DND-41 (cell line): Measurements from ENCODE around the gene ACAA1.

Experiments used
- ATAC-seq: fragments of 200-7000 bp; cut with Tn5 transposase; 3 replicates; pipeline ENCODE4 v1.9.1; 2021; ENCODE audit warnings: low read depth; ENCODE audit not compliant: insufficient read depth
- DNase-seq: peaks from one replicate; pipeline ENCODE4 v3.0.0-alpha.2; 2020
- H2AFZ ChIP-seq: 2 replicates; pipeline ENCODE4 v1.6.0; 2012; ENCODE audit warnings: low read depth, low read length
- H3K27ac ChIP-seq: 2 replicates; pipeline ENCODE4 v1.5.1; 2012; ENCODE audit warnings: low read length, inconsistent platforms
- H3K27me3 ChIP-seq: fragments of 200-600 bp; sonication (generic); 2 replicates; pipeline ENCODE4 v1.6.0; 2012; ENCODE audit warnings: low read length, mild to moderate bottlenecking, inconsistent platforms; ENCODE audit not compliant: insufficient read depth, poor library complexity
- H3K36me3 ChIP-seq: 2 replicates; pipeline ENCODE4 v1.5.1; 2012; ENCODE audit warnings: low read length, inconsistent platforms; ENCODE audit not compliant: insufficient read depth
- H3K4me1 ChIP-seq: 2 replicates; pipeline ENCODE4 v1.5.1; 2012; ENCODE audit warnings: mild to moderate bottlenecking, low read length; ENCODE audit not compliant: insufficient read depth
- H3K4me2 ChIP-seq: 2 replicates; pipeline ENCODE4 v1.6.0; 2012; ENCODE audit warnings: mild to moderate bottlenecking, moderate library complexity, low read length, inconsistent platforms; ENCODE audit not compliant: insufficient read depth
- H3K4me3 ChIP-seq, 2 experiments: fragments of 200-600 bp in 1 of 2; shearing (Covaris generic) in 1 of 2; 2 replicates each; pipeline ENCODE4 v1.5.1; 2012 to 2016; ENCODE audit warnings: inconsistent platforms in 2 of 2, low read length in 2 of 2, mild to moderate bottlenecking in 2 of 2, low read depth in 1 of 2, moderate library complexity in 1 of 2
- H3K79me2 ChIP-seq: 2 replicates; pipeline ENCODE4 v1.6.0; 2012; ENCODE audit warnings: low read length, inconsistent platforms; ENCODE audit not compliant: insufficient read depth
- H3K9ac ChIP-seq: 2 replicates; pipeline ENCODE4 v1.6.0; 2012; ENCODE audit warnings: low read depth, mild to moderate bottlenecking, inconsistent platforms, low read length, moderate library complexity
- H3K9me3 ChIP-seq: 2 replicates; pipeline ENCODE4 v1.5.1; 2012; ENCODE audit warnings: low read length, moderate library complexity, mild to moderate bottlenecking, inconsistent platforms; ENCODE audit not compliant: insufficient read depth, severe bottlenecking
- H4K20me1 ChIP-seq: 2 replicates; pipeline ENCODE4 v1.6.0; 2012; ENCODE audit warnings: low read length; ENCODE audit not compliant: insufficient read depth
- EZH2 ChIP-seq: IDR thresholded peaks from 3 replicates; pipeline ENCODE4 v1.6.1; 2012; ENCODE audit warnings: borderline replicate concordance, low read depth, mild to moderate bottlenecking, moderate library complexity, low read length, inconsistent platforms; ENCODE audit not compliant: severe bottlenecking
- TF ChIP-seq, protein P1 (sequence below): IDR thresholded peaks from 2 replicates; pipeline ENCODE4 v1.5.1; 2012; ENCODE audit warnings: borderline replicate concordance, low read length, moderate library complexity, mild to moderate bottlenecking; ENCODE audit not compliant: poor library complexity, severe bottlenecking; ENCODE audit errors: extremely low read depth

The ACAA1 gene

DNA sequence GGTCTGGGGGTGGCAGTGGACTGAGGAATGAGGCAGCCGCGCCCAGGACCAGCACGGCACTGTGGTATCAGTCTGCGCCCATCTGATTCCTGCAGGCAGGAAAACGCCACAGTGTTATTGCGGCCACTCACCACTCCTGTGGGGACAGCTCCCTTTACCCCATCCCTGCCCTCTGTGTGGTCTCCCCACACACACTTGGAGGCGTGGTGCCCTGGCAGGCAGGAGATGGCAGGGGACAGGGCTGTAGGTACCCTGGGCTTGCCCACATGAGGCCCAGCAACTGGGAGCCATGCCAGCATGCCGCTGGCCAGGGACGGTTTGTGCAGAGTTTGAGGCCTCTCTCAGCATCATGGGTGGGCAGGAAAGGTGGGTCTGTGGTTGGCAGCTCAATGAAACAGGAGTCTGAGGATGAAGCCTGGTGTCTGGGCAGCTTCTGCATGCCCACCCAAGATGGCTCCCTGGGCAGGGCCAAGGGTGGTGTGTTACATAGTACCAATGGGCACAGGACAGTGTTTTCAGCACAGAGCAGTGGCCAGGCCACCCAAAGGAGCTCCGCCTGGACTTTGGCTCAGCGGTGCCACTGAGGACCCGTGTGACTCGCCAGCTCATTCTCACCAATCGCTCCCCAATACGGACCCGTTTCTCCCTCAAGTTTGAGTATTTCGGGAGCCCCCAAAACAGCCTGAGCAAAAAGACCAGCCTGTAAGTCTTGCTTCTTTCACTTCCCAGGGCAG, 27.2 kb downstream of the ACAA1 start:
- H3K36me3 ChIP-seq, result no peaks in the 10 kb centered on the region
- peaks cover 2% of the 10 kb centered on the region for H3K9me3 ChIP-seq
- H3K27ac ChIP-seq, result no peak overlapping the region
- H2AFZ ChIP-seq, result no peak overlapping the region
- no peak overlapping the region for H3K9ac ChIP-seq
- ATAC-seq (no peak), DNase-seq (no peak)
- no peaks in the 10 kb centered on the region for H3K4me1 ChIP-seq
- no peak overlapping the region for H3K4me2 ChIP-seq
- TF ChIP-seq, protein P1, sequence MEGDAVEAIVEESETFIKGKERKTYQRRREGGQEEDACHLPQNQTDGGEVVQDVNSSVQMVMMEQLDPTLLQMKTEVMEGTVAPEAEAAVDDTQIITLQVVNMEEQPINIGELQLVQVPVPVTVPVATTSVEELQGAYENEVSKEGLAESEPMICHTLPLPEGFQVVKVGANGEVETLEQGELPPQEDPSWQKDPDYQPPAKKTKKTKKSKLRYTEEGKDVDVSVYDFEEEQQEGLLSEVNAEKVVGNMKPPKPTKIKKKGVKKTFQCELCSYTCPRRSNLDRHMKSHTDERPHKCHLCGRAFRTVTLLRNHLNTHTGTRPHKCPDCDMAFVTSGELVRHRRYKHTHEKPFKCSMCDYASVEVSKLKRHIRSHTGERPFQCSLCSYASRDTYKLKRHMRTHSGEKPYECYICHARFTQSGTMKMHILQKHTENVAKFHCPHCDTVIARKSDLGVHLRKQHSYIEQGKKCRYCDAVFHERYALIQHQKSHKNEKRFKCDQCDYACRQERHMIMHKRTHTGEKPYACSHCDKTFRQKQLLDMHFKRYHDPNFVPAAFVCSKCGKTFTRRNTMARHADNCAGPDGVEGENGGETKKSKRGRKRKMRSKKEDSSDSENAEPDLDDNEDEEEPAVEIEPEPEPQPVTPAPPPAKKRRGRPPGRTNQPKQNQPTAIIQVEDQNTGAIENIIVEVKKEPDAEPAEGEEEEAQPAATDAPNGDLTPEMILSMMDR, result no peak
- no peak for TF ChIP-seq EZH2
- no peak overlapping the region for H3K4me3 ChIP-seq
- no peaks in the 10 kb centered on the region for H4K20me1 ChIP-seq
- no peaks in the 10 kb centered on the region for H3K79me2 ChIP-seq
- no peaks in the 10 kb centered on the region for H3K27me3 ChIP-seq

DNA sequence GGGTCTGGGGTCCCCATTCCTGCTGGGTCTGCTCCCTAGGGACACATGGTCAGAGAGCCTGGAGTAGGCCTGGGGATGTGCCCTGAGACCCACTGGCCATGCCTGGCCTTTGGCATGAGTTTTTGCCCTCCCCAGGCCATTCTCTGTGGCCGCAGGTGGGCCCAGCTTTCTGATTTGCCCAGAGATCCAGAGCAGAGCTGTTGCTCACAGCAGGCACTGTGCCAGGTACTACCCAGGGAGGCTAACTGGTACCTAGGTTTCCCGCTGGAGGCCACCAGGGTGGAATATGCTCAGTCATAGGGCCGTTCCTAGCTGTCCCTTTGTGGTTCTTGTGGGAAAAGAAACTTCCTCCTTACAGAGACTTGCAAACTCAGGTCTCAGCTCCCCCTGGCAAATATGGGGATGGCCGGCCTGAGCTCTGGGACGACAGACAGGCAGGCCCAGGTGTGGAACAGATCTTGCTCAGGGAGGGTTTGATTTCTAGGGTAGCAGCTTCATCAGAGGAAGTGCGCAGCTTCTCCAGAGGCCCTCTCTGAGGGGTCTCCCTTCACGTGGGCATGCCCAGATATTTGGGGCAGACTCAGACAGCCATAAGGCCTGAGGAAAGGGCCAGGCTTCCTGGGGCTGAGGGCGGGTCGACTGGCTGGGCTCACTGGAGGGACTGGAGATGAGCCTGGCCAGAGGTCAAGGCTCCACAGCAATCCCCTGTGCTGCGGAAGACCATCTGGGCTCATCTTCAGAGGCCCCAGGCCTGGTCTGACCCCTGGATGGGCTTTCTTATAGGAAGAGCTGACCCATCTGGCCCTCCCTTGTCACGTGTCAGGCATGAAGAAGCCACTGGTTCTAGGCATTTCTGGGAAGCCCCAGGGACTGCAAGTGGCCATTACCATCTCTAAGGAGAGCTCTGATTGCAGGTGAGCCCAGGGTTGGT, 28.0 kb downstream of the ACAA1 start:
- no peaks in the 10 kb centered on the region for H4K20me1 ChIP-seq
- ATAC-seq (no peak), DNase-seq (no peak)
- no peak for TF ChIP-seq EZH2
- TF ChIP-seq, protein P1, result no peak
- no peaks in the 10 kb centered on the region for H3K27me3 ChIP-seq
- H3K4me3 ChIP-seq, result no peak overlapping the region
- H3K9ac ChIP-seq, result no peak overlapping the region
- H3K27ac ChIP-seq, result no peak overlapping the region
- no peaks in the 10 kb centered on the region for H3K36me3 ChIP-seq
- H3K4me2 ChIP-seq, result no peak overlapping the region
- no peaks in the 10 kb centered on the region for H3K4me1 ChIP-seq
- H2AFZ ChIP-seq, result no peak overlapping the region
- H3K9me3 ChIP-seq, result peaks cover 2% of the 10 kb centered on the region
- no peaks in the 10 kb centered on the region for H3K79me2 ChIP-seq

DNA sequence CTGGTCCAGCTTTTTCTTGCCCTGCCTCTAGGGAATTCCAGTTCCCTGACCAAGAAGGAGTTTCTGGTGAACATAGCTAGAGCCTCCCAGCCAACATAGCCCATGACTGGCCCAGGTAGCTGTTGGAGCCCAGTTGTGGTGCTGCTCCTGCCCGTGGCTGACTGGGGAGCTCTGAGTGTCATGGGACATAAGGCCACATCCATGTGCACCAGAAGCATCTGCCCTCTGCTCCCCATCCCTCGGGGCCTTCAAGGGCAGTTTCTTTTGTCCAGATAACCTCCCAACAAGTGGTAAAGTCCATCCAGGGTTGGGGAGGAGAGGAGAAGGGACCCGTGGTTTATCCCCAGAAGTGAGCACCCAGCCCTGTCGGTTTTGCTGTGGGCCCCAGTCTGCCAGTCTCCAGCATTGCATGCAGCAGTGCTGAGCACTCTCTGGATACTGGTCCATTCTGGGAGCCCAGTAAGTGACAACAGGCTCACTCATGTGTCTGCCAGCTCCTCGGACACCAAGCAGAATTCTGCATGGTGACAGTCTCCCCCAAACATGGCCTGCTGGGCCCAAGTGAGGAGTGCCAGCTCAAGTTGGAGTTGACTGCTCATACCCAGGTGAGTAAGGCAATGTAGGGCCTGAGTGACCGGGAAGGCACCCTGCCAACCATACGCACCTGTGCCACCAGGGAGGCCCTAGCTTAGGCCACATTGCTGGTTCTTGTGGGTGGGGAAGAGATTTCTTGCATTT, 28.8 kb downstream of the ACAA1 start:
- no peak overlapping the region for H2AFZ ChIP-seq
- TF ChIP-seq, protein P1, result no peak
- no peak for TF ChIP-seq EZH2
- no peaks in the 10 kb centered on the region for H3K36me3 ChIP-seq
- H4K20me1 ChIP-seq, result no peaks in the 10 kb centered on the region
- DNase-seq, result no peak
- H3K4me2 ChIP-seq, result no peak overlapping the region
- H3K4me1 ChIP-seq, result no peaks in the 10 kb centered on the region
- H3K9ac ChIP-seq, result no peak overlapping the region
- H3K27me3 ChIP-seq, result no peaks in the 10 kb centered on the region
- H3K27ac ChIP-seq, result no peak overlapping the region
- no peak overlapping the region for H3K4me3 ChIP-seq
- ATAC-seq, result no peak
- H3K9me3 ChIP-seq, result peaks cover 2% of the 10 kb centered on the region
- no peaks in the 10 kb centered on the region for H3K79me2 ChIP-seq
